Heart left ventricle (tissue), 13 donors: Measurements from ENCODE around the gene LIMK2.

Experiments used
- POLR2A ChIP-seq, 2 donors: fragments of 450-650 bp; IDR thresholded peaks; one replicate each; pipeline ENCODE4 v1.6.1; 2017; ENCODE audit warnings: antibody characterized with exemption in 2 of 2, mild to moderate bottlenecking in 2 of 2, moderate library complexity in 2 of 2
- TF ChIP-seq, protein P1 (sequence below), 12 donors: fragments of 200-600 bp; sonication (generic) in 4 of 12; IDR thresholded peaks; one replicate each; pipeline versions ENCODE4 v1.5.0 to v1.8.0; 2018 to 2022; ENCODE audit warnings: antibody characterized with exemption in 12 of 12, mild to moderate bottlenecking in 5 of 12
- donor health status: ischemic (EF 13 %, LVEDD 7.1; RV severe dilation, severe dysfunction).
- donor health status: DM: no; HTN: yes; CAD: no.
- donor health status: DM: no; HTN: no; CAD: no.
- donor health status: ischemic (EF 25% LVEDD 6.9; RV normal size, moderate dysfunction).
- donor health status: ischemic (EF 25% LVEDD 5.7; RV mildly dilated, moderate dysfunction).
- donor health status: ischemic (EF 35%, LVEDD 5.7; RV mildly dilated, moderate dysfunction).
- donor health status: nonischemic (EF 11% LVEDD 7.7; RV severe dilation, severe dysfunction).
- donor health status: DM: yes; HTN: yes; CAD: no.
- donor health status: PGD.
- donor health status: ischemic (EF 29% LVEDD 5.4; RV normal size, mild dysfunction).
- donor health status: nonischemic (EF 23%, LVEDD 6.1; RV moderate dilation, normal function).

GRCh38 chr22:31323578-31324550, 111.8 kb downstream of the LIMK2 start:
- TF ChIP-seq, protein P1, sequence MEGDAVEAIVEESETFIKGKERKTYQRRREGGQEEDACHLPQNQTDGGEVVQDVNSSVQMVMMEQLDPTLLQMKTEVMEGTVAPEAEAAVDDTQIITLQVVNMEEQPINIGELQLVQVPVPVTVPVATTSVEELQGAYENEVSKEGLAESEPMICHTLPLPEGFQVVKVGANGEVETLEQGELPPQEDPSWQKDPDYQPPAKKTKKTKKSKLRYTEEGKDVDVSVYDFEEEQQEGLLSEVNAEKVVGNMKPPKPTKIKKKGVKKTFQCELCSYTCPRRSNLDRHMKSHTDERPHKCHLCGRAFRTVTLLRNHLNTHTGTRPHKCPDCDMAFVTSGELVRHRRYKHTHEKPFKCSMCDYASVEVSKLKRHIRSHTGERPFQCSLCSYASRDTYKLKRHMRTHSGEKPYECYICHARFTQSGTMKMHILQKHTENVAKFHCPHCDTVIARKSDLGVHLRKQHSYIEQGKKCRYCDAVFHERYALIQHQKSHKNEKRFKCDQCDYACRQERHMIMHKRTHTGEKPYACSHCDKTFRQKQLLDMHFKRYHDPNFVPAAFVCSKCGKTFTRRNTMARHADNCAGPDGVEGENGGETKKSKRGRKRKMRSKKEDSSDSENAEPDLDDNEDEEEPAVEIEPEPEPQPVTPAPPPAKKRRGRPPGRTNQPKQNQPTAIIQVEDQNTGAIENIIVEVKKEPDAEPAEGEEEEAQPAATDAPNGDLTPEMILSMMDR (IDR thresholded peaks at IDR 0.05): no peak
- TF ChIP-seq POLR2A (IDR thresholded peaks at IDR 0.05): no peak
